ENCODE results near the gene GALR2. TPM values are rescaled to one million over a fixed set of nuclear protein-coding genes. Genes with fewer than 3 reads are reported as not detected.
A peak's percentile ranks its signal among the peaks of the same experiment; 100 is the strongest.

GALR2 gene
- total RNA-seq, 2 experiments from 2014 or later, result 0.63 TPM; not detected in 1

- peaks cover 3% of the 10 kb centered on the region; the same call in 1 of the 2 replicates for H3K79me2 ChIP-seq (ENCODE audit: insufficient read depth, low read depth, low read length)
- H3K36me3 ChIP-seq (ENCODE audit: insufficient read depth, low read length), result peaks cover 92% of the 10 kb centered on the region
- no peak overlapping the region for H3K4me2 ChIP-seq (ENCODE audit: low read length)
- CTCF ChIA-PET (ENCODE audit: unreplicated experiment), result interaction anchor here (0.8 kb wide), 1 partner anchor 36 kb away, joined by 3 read pairs; no protein-coding TSS in a partner anchor
- intact Hi-C loops (cut with micrococcal nuclease; ENCODE audit: unreplicated experiment), result no loop called here
- POLR2A ChIA-PET, result interaction anchor here (1.0 to 2.7 kb wide), 2 partner anchors 14 to 31 kb away, joined by 3 to 10 read pairs; no protein-coding TSS in a partner anchor
- no peaks in the 10 kb centered on the region for H3K9me2 ChIP-seq (ENCODE audit: insufficient read depth, low read length)
- TF ChIP-seq CTCF (conservative IDR thresholded peaks at IDR 0.05; ENCODE audit: low read length), result no peak
- no peak for DNase-seq (ENCODE audit: low spot score)
- no peaks in the 10 kb centered on the region for H4K20me1 ChIP-seq (ENCODE audit: insufficient read depth, low read length)
- H2AFZ ChIP-seq (ENCODE audit: low read length), result no peak overlapping the region
- no peaks in the 10 kb centered on the region for H3K9me3 ChIP-seq (ENCODE audit: low read length)
- peaks cover 36% of the 10 kb centered on the region for H3K4me1 ChIP-seq (ENCODE audit: insufficient read depth, low read length, poor library complexity, severe bottlenecking)
- no peak overlapping the region for H3K27ac ChIP-seq (ENCODE audit: low read depth, low read length, poor library complexity, severe bottlenecking)
- TSS peak; percentile 13 for BruUV-seq (replicated peaks)
- H3K4me3 ChIP-seq (ENCODE audit: low read depth, low read length, poor library complexity, severe bottlenecking), result no peak overlapping the region
These were observed 23.8 kb upstream of the GALR2 start for GRCh38 chr17:76050538-76051467.

DNA sequence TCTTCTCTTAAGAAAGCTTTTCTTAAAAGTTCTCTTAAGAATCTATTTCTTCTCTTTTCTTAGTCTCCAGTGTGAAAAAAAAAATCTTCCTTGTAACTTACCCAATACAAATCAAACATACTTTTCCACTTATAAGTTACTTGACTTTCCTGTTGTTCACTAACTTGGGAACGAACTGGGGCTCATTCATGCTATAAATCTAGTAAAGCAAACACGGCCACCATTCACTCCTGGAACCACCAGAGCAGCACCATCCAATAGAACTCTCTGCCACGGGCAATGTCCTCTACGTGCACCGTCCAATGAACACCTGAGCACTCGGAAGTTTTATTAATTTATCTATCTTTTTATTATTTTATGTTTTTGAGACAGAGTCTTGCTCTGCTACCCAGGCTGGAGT is 23.0 kb upstream of the GALR2 start:
- H3K9me3 ChIP-seq (ENCODE audit: low read length), result no peaks in the 10 kb centered on the region
- ChIA-PET CTCF (ENCODE audit: unreplicated experiment) (no interaction called here), POLR2A (interaction anchor here (1.0 kb wide), 1 partner anchor 32 kb away, joined by 3 read pairs; no protein-coding TSS in a partner anchor)
- H3K4me1 ChIP-seq (ENCODE audit: insufficient read depth, low read length, poor library complexity, severe bottlenecking), result peaks cover 36% of the 10 kb centered on the region
- no peaks in the 10 kb centered on the region for H4K20me1 ChIP-seq (ENCODE audit: insufficient read depth, low read length)
- H3K27ac ChIP-seq (ENCODE audit: low read depth, low read length, poor library complexity, severe bottlenecking), result no peak overlapping the region
- H3K4me3 ChIP-seq (ENCODE audit: low read depth, low read length, poor library complexity, severe bottlenecking), result no peak overlapping the region
- no peaks in the 10 kb centered on the region for H3K9me2 ChIP-seq (ENCODE audit: insufficient read depth, low read length)
- H3K4me2 ChIP-seq (ENCODE audit: low read length), result no peak overlapping the region
- H3K79me2 ChIP-seq (ENCODE audit: insufficient read depth, low read depth, low read length), result peaks cover 3% of the 10 kb centered on the region; the same call in 1 of the 2 replicates
- TF ChIP-seq EZH2phosphoT487 (IDR thresholded peaks at IDR 0.05; ENCODE audit: borderline replicate concordance, low read depth, low read length), result no peak
- no peak for TF ChIP-seq CTCF (conservative IDR thresholded peaks at IDR 0.05; ENCODE audit: low read length)
- DNase-seq (ENCODE audit: low spot score), result no peak
- BruUV-seq (replicated peaks), result no TSS peak
- H3K36me3 ChIP-seq (ENCODE audit: insufficient read depth, low read length), result peaks cover 92% of the 10 kb centered on the region
- intact Hi-C loops (cut with micrococcal nuclease; ENCODE audit: unreplicated experiment), result no loop called here
- H2AFZ ChIP-seq (ENCODE audit: low read length), result no peak overlapping the region
